Measurements from ENCODE around the gene CTNNA1.

Gene CTNNA1

GRCh38 chr5:138930371-138931097, 177.3 kb downstream of the CTNNA1 start:
- no peak for DNase-seq (ENCODE audit: low read depth in 2 of 2)

GRCh38 chr5:138932171-138932810, 179.1 kb downstream of the CTNNA1 start:
- DNase-seq (ENCODE audit: low read depth in 2 of 2): no peak

DNA sequence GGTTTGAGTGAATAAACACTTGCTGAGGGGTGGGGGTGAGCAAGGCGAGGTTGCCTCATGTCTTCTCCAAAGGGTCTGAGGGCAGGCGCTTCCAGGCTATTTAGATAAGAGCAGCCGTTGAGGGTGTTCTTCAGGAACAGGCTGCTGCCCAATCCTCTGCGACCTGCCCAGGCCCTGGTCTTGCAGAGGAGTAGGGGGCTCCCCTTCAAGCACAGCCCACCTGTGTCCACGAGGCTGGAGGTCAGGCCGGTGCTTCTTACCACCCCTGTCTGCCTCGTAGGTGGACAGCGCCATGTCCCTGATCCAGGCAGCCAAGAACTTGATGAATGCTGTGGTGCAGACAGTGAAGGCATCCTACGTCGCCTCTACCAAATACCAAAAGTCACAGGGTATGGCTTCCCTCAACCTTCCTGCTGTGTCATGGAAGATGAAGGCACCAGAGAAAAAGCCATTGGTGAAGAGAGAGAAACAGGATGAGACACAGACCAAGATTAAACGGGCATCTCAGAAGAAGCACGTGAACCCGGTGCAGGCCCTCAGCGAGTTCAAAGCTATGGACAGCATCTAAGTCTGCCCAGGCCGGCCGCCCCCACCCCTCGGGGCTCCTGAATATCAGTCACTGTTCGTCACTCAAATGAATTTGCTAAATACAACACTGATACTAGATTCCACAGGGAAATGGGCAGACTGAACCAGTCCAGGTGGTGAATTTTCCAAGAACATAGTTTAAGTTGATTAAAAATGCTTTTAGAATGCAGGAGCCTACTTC, 180.5 kb downstream of the CTNNA1 start:
- no peak for DNase-seq (ENCODE audit: low read depth in 2 of 2)

GRCh38 chr5:138934971-138935370, 181.7 kb downstream of the CTNNA1 start:
- no peak for DNase-seq (ENCODE audit: low read depth in 2 of 2)

GRCh38 chr5:138935466-138935865, 182.2 kb downstream of the CTNNA1 start:
- no peak for DNase-seq (ENCODE audit: low read depth in 2 of 2)

DNA sequence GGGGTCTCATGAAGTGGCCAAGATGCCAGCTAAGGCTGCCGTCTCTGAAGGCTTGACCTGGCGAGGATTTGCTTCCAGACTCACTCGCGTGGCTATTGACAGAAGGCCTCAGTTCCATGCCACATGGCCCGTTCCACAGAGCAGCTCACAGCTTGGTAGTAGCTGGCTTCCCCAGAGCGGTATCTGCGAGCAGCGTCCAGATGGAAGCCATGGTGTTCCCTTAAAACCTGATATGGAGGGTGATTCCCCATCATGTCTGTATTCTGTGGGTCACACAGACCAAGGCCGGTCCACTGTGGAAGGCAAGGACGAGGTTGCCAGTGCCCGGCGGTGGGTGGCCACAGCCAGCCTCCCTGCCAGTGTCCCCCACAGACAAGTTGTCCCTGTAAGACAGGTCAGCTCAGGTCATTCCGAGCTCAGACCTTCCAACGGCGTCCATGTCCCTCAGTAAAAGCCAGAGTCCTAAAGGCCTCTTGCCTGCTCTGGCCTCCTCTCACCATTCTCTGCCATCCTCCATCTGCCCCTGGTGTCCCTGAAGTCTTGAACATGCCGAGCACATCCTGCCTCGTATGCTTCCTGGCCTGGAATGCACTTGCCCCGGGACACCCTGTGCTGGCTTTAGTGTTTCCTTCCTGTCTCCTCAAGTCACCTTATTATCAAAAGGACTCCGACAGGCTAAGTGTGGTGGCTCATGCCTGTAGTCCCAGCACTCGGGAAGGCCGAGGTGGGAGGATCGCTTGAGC, 183.2 kb downstream of the CTNNA1 start:
- DNase-seq (ENCODE audit: low read depth in 2 of 2): no peak

DNA sequence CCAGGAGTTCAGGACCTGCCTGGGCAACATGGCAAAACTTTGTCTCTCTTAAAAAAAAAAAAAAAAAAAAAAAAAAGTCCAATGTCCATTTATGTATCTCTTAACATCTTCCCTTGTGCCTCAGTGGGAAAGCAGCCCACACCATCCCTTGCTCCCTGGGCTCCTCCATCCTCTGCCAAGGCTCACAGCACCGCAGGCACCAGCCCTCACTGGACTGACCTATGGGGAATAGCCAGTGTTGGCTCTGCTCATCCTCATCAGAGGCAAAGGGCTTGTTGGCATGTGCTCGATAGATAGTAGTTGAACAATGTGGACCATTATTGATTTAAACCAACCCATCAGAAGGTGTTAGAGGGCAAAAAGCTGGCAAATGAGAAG, 183.7 kb downstream of the CTNNA1 start:
- no peak for DNase-seq (ENCODE audit: low read depth in 2 of 2)

- DNase-seq (ENCODE audit: low read depth in 2 of 2): no peak
Observed at GRCh38 chr5:138937392-138938387, 184.5 kb downstream of the CTNNA1 start.

GRCh38 chr5:138938526-138938925, 185.3 kb downstream of the CTNNA1 start:
- no peak for DNase-seq (ENCODE audit: low read depth in 2 of 2)

DNA sequence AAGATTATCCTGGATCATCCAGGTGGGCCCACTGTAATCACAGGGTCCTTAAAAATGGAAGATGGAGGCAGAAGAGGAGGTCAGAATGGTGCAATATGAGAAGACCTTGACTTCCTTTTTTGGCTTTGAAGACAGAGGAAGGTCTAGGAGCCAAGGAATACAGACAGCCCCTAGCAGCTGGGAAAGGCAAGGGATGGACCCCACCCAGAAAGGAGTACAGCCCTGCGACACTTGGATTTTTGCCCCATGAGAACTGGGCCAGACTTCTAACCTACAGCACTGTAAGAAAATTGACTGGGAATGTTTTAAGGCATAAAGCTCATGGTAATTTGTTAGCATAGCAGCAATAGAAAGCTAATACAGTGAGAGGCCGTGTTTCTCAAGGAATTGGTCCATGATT, 188.8 kb downstream of the CTNNA1 start:
- DNase-seq (ENCODE audit: low read depth in 2 of 2): no peak

GRCh38 chr5:138942861-138943260, 189.6 kb downstream of the CTNNA1 start:
- no peak for DNase-seq (ENCODE audit: low read depth in 2 of 2)

DNA sequence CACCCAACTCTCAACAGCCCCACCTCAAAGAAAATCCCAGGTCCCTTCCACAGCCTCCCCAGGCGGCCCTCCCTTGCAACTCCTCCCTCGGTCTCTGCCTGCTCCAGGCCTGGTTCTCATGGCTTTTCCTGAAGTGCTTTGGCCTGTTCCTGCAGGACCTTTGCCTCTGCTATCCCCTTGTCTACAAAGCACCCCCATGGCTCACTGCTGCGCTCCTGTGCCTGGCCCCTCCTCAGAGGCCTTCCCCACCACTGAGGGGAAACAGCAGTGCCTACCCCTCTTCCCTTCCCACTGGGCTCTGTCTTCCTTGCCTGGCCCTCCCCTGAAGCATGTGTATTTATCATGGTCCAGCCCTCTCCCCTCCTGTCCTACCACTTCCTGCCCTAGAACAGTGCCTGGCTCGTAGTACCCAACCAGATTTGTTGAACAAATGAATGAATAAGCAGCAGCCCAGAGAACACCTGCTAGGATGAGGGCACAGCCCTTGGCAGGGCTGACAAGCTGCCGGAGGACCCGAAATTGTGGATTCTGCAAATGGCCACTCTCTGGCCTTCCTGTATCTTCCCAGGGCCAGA, 190.5 kb downstream of the CTNNA1 start:
- DNase-seq (ENCODE audit: low read depth in 2 of 2): no peak

- DNase-seq (ENCODE audit: low read depth in 2 of 2): no peak
Observed at GRCh38 chr5:138944527-138945322, 191.5 kb downstream of the CTNNA1 start.

GRCh38 chr5:138945421-138946240, 192.4 kb downstream of the CTNNA1 start:
- no peak for DNase-seq (ENCODE audit: low read depth in 2 of 2)

DNA sequence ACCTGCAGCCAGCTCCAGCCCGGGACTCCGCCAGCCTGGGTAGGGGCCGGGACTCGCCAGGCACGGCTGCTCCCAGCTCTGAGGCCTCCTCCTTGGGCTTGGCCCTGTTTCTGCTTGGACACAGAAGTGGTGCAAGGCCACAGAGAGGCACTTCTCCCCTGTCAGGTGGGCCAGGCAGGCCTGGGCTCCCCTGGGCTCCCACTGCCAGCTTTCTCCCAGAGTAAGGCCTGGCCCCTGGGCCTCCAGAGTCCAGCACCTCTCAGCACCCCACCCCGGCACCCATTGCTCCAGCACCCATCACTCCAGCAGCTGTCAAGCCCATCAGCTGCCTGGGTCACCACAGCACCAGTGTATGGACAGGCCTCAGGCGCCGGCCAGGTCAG, 193.0 kb downstream of the CTNNA1 start:
- no peak for DNase-seq (ENCODE audit: low read depth in 2 of 2)

DNA sequence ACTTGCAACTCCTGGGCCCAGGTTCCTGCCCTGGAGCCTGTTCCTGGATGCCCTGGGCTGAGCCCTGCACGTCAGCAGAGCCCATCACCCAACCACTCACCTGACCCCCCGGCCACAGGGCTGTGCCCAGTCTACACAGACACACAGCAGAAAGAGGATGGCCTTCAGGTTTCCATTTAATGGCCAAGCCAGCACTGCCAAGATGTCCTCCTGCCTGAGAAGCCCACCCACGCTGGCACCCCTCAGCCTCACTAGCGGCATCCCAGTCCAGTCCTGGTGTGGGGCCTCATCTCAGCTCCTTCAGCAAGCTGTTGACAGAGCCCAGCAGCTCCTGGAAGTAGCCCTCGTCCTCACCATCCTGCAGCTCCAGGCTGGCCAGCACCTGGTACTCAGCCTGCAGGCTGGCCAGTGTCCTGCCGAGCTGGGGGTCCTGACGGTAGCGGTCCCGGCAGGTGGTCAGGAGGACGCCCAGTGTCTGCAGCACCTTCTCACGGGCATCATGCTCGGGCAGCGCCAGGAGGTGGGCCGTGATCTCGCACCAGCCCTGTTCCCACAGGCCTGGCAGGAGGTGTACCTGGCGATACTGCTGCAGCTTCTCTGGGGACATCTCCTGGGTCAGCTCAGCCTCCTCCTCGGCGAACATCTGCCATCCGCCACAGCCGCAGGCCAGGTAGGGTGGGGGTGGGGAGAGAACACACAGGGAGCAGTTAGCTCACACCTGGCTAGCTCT, 193.8 kb downstream of the CTNNA1 start:
- no peak for DNase-seq (ENCODE audit: low read depth in 2 of 2)

- DNase-seq (ENCODE audit: low read depth in 2 of 2): no peak
Observed at GRCh38 chr5:138947780-138948179, 194.6 kb downstream of the CTNNA1 start.

All from stimulated activated CD4-positive, alpha-beta T cell treated with anti-CD3 and anti-CD28 coated beads, Interleukin-1b, Interleukin-23, amount 100 ng/mL, for 4 hours (primary cell).